Renal cortex interstitium (tissue), 15 donors: ENCODE results near the gene RWDD1. TPM values are rescaled to one million over a fixed set of nuclear protein-coding genes. Genes with fewer than 3 reads are reported as not detected.

Source experiments
- DNase-seq, 11 donors: peaks; one replicate each; pipeline ENCODE4 v3.0.0-alpha.2; 2013; ENCODE audit warnings: low read depth in 9 of 11, low spot score in 4 of 11; ENCODE audit errors: extremely low read depth in 1 of 11
- long read RNA-seq, 16 experiments: transcript quantifications; one replicate each; lab custom pipeline, GENCODE V29; 2026
- polyA plus RNA-seq, 3 donors: library from polyadenylated mRNA; unstranded; fragments of 120-200 nt; gene quantifications; one replicate each; pipeline ENCODE4 v1.2.1, GENCODE V29; 2013; ENCODE audit not compliant: insufficient read length in 3 of 3

Gene RWDD1, protein sequence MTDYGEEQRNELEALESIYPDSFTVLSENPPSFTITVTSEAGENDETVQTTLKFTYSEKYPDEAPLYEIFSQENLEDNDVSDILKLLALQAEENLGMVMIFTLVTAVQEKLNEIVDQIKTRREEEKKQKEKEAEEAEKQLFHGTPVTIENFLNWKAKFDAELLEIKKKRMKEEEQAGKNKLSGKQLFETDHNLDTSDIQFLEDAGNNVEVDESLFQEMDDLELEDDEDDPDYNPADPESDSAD
- 10 to 100 TPM; 73.8 to 95.4 (median 73.9) TPM for polyA plus RNA-seq
- long read RNA-seq, donor 1, full-length matches to known transcripts, result 18 of 46 reads
- long read RNA-seq, donor 1, partial matches to known transcripts, result 28 of 46 reads
- long read RNA-seq, donor 1, other reads (novel, unspliced or antisense), result 0 of 46 reads
- long read RNA-seq, donor 2, full-length matches to known transcripts, result 15 of 34 reads
- long read RNA-seq, donor 2, partial matches to known transcripts, result 19 of 34 reads
- long read RNA-seq, donor 2, other reads (novel, unspliced or antisense), result 0 of 34 reads
- long read RNA-seq, donor 3, full-length matches to known transcripts, result 37 of 51 reads
- long read RNA-seq, donor 3, partial matches to known transcripts, result 14 of 51 reads
- long read RNA-seq, donor 3, other reads (novel, unspliced or antisense), result 0 of 51 reads
- long read RNA-seq, donor 4, full-length matches to known transcripts, result 24 of 31 reads
- long read RNA-seq, donor 4, partial matches to known transcripts, result 7 of 31 reads
- long read RNA-seq, donor 4, other reads (novel, unspliced or antisense), result 0 of 31 reads
- long read RNA-seq, donor 5, result 0 reads
- long read RNA-seq, donor 6, full-length matches to known transcripts, result 26 of 41 reads
- long read RNA-seq, donor 6, partial matches to known transcripts, result 15 of 41 reads
- long read RNA-seq, donor 6, other reads (novel, unspliced or antisense), result 0 of 41 reads
- long read RNA-seq, donor 7, full-length matches to known transcripts, result 32 of 56 reads
- long read RNA-seq, donor 7, partial matches to known transcripts, result 24 of 56 reads
- long read RNA-seq, donor 7, other reads (novel, unspliced or antisense), result 0 of 56 reads
- long read RNA-seq, donor 8, result 0 reads
- long read RNA-seq, donor 9, full-length matches to known transcripts, result 38 of 51 reads
- long read RNA-seq, donor 9, partial matches to known transcripts, result 13 of 51 reads
- long read RNA-seq, donor 9, other reads (novel, unspliced or antisense), result 0 of 51 reads
- long read RNA-seq, donor 10, full-length matches to known transcripts, result 40 of 54 reads
- long read RNA-seq, donor 10, partial matches to known transcripts, result 14 of 54 reads
- long read RNA-seq, donor 10, other reads (novel, unspliced or antisense), result 0 of 54 reads
- long read RNA-seq, donor 11, full-length matches to known transcripts, result 24 of 24 reads
- long read RNA-seq, donor 11, partial matches to known transcripts, result 0 of 24 reads
- long read RNA-seq, donor 11, other reads (novel, unspliced or antisense), result 0 of 24 reads
- long read RNA-seq, donor 12, full-length matches to known transcripts, result 8 of 19 reads
- long read RNA-seq, donor 12, partial matches to known transcripts, result 11 of 19 reads
- long read RNA-seq, donor 12, other reads (novel, unspliced or antisense), result 0 of 19 reads
- long read RNA-seq, donor 13, result 0 reads
- long read RNA-seq, donor 14, full-length matches to known transcripts, result 24 of 35 reads
- long read RNA-seq, donor 14, partial matches to known transcripts, result 11 of 35 reads
- long read RNA-seq, donor 14, other reads (novel, unspliced or antisense), result 0 of 35 reads
- long read RNA-seq, donor 15, full-length matches to known transcripts, result 7 of 7 reads
- long read RNA-seq, donor 15, partial matches to known transcripts, result 0 of 7 reads
- long read RNA-seq, donor 15, other reads (novel, unspliced or antisense), result 0 of 7 reads
- long read RNA-seq, donor 16, full-length matches to known transcripts, result 77 of 90 reads
- long read RNA-seq, donor 16, partial matches to known transcripts, result 13 of 90 reads
- long read RNA-seq, donor 16, other reads (novel, unspliced or antisense), result 0 of 90 reads

- peak; percentile 93 to 99 (median 97) for DNase-seq
Measured at GRCh38 chr6:116570856-116571682, at the start of gene RWDD1. Gene RWDD1 (plus strand): TSS chr6:116571504. CDS start chr6:116571583, 79 bp downstream.

GRCh38 chr6:116522896-116523295 lies 48.4 kb upstream of the RWDD1 start:
- DNase-seq, result no peak

- DNase-seq, result no peak
Measured at GRCh38 chr6:116524236-116524635, 47.1 kb upstream of the RWDD1 start.

- DNase-seq, result no peak
Measured at GRCh38 chr6:116528133-116528532, 43.2 kb upstream of the RWDD1 start.

DNA sequence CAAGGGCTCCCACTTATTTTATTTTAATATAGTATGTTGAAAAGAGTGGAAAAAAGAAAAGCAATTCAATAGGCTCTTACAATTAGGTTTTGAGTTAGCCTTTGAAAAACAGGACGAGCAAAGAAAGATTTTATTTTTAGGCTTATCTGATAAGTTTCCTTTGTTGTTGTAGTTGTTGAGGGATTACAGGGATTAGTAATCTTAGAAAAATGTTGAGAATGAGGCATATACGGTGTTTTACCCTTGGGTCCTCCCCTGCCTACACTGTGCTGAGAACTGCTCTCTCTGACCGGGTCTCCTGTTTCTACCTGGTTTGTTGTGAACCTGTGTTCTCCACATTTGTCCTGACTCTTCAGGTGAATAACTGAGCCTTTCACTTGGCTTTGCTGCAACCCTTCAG lies 42.5 kb upstream of the RWDD1 start:
- DNase-seq, result no peak

DNA sequence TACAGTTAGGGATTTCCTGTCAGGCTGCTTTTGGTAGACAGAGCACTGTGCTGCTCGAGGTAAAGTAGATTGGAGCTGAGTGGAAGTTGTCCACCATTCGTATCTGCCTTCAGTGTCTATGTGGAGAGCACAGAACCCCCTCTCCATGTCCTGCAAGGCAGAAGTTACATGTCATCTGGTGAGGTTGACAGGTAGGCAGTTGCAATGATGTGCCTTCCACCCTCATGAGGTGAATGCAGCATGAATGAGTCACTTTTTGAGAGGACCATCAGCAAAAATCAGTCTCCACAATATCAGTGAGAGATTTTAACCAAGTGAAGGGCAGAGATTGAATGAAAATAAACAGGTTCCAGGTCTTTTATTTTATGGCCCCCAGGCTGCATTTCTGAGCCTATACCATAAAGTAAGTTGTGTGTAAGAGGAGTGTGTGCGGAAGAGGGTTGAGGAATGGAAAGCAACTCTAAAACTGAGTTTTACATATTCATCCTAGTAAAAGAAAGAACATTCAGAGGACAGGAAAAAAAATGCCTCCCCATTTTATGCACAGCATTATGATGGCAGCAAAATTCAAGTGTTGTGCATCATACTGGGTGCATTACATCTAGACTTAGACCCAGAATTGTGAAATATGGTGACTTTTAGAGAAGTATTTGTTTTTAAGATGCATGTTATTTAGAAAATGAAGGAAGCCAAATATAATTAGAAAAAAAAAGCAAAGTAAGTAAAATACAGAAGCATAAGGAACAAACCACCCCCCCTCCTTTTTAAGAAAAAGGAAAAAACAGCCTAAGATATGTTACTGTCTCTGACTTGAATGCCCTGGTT lies 41.6 kb upstream of the RWDD1 start:
- no peak for DNase-seq

- DNase-seq, result no peak
Measured at GRCh38 chr6:116530436-116530835, 40.9 kb upstream of the RWDD1 start.

DNA sequence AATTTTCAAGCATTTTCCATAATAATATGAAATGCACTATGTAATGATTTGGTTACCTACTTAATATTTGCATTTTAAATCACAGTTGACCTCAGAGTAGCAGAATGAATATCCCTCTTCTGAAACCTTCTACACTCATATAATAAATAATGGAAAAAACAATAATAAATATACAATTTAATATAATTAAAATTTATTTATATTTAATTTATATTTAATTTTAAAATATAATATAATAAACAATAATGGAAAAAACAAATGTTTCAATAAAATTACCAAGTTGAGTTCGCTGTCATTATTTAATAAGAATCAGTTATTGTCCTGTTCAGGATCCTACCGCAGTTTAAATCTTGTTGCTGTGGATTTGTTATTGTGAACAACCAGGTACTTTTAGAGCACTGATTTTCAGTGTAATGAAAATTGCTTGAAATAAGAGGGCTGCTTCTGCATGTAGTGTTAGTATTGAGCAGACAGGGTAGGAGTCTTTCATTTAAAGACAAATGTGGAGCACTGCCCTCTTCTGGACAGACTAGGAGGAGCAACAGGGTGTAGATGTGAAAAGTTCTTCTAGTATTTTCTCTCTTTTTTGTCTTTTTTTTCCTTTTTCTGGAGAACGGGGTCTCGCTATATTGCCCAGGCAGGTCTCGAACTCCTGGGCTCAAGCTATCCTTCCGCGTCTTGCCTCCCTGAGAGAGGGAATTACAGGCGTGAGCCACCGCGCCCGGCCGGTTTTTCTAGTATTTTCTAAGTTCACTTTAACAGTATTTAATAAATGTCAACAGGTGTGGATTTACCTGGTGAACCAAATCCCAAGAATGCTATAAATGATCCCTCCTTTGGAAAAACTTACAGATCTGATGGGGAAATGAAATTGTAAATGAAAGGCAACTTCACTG lies 39.4 kb upstream of the RWDD1 start:
- DNase-seq, result peak in 3 of 11 donors; percentile 38 to 53 (median 38)

GRCh38 chr6:116533233-116533957 lies 37.9 kb upstream of the RWDD1 start:
- DNase-seq, result no peak

- DNase-seq, result no peak
Measured at GRCh38 chr6:116535109-116535508, 36.2 kb upstream of the RWDD1 start.

GRCh38 chr6:116536216-116536621 lies 35.1 kb upstream of the RWDD1 start:
- DNase-seq, result peak in 2 of 11 donors; percentile 38 to 43

GRCh38 chr6:116542426-116542825 lies 28.9 kb upstream of the RWDD1 start:
- DNase-seq, result no peak

DNA sequence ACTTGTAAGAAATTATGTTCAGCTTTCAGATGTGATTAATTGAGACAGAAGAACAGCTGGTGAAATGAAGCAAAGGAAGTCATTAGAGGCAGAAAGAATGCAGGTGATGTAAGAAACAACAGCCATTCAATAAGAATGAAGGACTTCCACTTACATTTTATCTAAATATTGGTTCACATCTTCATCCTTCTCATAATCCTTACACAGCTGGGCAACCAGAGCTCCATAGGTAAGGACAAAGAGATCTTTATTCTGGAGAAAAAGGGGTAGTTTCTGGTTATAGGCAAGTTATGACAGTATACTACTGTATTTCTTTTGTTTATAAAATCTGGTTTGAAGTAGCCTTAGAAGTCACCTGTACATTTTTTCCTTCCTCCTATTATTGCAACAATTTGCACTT lies 28.2 kb upstream of the RWDD1 start:
- no peak for DNase-seq

- DNase-seq, result no peak
Measured at GRCh38 chr6:116545651-116546050, 25.7 kb upstream of the RWDD1 start, which contains the start of gene TRAPPC3L. Gene TRAPPC3L (minus strand): TSS chr6:116545684. CDS start chr6:116545514, 170 bp downstream.
